Stimulated activated CD4-positive, alpha-beta T cell treated with anti-CD3 and anti-CD28 coated beads, Interleukin-12 subunit alpha, Interleukin-12 subunit beta, amount 100 ng/mL, for 48 hours (primary cell): Measurements from ENCODE around the gene OGFOD3.
"Not testable (repeated sequence)": the region's sequence is repeated elsewhere in the genome, so short reads cannot be mapped to it uniquely, and the experiment has no call there.

Experiments used
- DNase-seq, 3 donors: peaks; one replicate each; pipeline ENCODE4 v3.0.0-alpha.2; 2020; ENCODE audit warnings: low read depth in 2 of 3, low spot score in 1 of 3

The OGFOD3 gene

DNA sequence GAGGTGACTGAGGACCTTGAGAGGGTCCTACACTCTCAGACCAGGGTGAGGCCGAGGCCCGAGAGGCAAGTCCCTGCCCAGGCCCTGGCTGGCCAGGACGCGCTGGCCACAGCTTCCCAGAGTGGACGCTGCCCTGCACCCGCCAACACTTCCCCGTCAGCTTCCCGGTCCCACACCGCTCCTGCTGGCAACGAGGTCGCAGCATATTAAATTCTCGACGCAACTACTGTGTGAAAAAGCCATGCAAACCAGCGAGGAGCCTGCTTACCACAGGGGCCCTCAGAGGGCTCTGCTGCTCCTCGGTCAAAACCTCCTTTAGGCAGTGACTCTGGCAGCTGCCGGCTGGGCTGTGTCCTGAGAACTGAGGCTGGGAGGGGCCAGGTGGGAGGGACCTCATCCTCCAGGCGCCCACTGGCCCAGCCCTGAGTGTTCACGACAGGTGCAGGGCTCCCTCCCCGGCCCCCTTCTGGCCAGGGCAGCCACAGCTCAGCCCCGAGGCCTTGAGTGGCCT, 61.5 kb downstream of the OGFOD3 start:
- no peak for DNase-seq

DNA sequence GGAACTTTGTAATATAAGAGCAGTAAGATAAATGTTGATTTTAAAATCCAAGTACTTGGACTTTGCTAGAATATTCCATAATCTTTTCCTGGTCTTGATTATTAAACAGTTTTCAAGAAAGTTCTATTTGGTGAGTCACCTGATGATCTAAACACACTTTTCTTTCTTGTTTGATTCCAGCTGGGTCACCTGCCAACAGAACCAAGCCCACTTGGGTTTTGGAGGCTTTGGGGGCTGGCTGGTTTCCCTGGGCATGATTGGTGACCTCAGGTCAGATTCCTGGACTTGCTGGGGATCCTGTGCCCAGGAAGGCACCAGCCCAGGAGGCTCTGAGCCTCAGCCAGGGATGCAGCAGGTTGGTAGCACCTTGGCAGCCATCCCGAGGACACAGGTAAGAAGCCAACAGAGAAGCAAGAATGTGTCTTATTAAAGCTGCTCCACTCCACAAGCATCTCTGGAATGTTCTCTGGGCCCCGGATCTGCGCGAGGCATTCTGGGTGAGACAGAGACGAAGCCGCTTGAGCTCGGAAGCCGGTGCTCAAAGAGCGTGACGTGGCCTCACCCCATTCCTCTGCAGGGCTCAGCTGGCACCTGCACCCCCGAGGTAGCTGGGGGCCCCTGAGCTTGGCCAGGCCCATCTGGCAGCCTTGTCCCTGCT, 62.5 kb downstream of the OGFOD3 start:
- DNase-seq, result no peak

GRCh38 chr17:82354804-82355308, 63.5 kb downstream of the OGFOD3 start:
- DNase-seq, result no peak

DNA sequence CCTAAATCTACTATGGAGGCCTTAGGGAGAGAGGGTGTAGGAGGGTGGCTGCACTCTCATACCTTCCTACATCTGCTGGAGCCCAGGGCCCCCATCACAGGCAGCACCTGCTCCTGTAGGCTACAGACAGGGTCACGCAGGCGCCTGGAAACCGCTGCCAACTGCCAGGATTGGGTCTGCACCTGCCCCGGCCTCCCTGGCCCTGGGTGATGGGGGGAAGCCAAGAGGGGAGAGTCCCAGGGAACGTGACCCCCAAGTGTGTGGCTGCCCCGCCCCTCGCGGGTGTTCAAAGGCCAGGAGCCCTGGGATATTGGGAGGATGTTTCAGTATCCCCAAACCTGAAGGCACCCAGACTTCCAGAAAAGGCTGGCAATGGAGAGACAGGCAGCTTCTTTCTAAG, 64.9 kb downstream of the OGFOD3 start:
- DNase-seq, result no peak

GRCh38 chr17:82351713-82352488, 66.5 kb downstream of the OGFOD3 start:
- peak; percentile 70 to 86 (median 76) for DNase-seq

GRCh38 chr17:82351254-82351712, 67.1 kb downstream of the OGFOD3 start:
- DNase-seq, result no peak

- DNase-seq, result peak in 2 of 3 donors; percentile 44 to 57
Measured at GRCh38 chr17:82350182-82351030, 68.0 kb downstream of the OGFOD3 start.

GRCh38 chr17:82349287-82349701, 69.1 kb downstream of the OGFOD3 start:
- no peak for DNase-seq

DNA sequence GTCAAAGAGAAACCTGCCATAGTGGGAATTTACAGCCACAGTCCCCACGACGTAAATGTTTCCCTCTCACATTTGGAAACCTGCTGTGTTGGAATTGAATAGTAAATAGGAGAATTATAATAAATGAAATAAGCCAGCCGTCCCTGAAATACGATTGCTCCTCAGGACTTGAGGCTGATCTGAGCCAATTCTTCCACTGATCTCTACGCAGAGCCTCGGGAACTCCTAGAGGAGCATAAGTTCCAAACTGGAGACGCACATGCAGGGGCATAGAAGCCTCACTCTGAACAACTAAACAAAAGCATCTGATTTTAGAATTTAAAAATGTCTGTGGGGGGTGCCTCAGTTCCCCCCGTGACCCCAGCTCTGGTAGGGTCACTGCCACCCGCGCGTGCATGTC, 69.5 kb downstream of the OGFOD3 start:
- no peak for DNase-seq

GRCh38 chr17:82348434-82348833, 70.0 kb downstream of the OGFOD3 start:
- DNase-seq, result no peak

- DNase-seq, result not testable (repeated sequence)
Measured at GRCh38 chr17:82347994-82348393, 70.4 kb downstream of the OGFOD3 start.

- no peak for DNase-seq
Measured at GRCh38 chr17:82346342-82347300, 71.8 kb downstream of the OGFOD3 start.

DNA sequence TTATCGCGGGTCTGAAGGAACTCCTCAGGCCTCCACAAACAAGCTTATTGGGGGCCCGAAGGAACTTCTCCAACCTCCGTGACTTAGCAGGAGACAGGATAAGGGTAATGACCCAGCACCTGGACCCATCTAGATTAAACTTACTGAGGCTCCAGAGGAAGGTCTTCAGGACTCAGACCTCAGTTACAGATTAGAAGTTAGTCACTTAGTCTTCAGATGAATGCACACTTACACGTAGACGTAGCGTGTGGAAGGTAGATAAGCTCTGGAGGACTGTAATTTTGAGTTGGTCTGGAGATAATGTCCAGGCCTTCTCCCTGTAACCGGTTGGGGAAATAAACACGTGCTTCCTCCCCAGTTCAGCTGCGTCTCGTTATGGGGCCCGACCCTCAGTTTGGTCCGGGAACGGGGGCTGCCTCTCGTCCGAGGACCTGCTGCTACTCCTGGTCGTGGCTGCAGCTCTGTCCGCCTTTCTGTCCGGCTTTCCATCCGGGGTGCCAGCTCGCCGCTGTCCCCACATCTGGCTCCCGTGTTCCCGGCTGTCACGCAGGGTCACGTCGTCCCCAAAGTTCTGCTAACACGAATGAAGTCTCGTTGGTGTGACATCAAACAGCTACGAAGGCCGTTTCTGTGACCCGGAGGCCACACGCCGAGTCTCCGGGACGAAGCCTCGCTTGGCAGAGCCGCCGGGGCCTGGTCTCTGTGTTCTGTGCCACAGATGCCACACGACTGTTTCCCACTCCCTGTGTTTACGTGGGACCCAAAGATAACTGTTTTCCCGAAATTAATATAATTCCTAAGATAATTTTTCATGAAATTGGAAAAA, 73.0 kb downstream of the OGFOD3 start:
- DNase-seq, result no peak

DNA sequence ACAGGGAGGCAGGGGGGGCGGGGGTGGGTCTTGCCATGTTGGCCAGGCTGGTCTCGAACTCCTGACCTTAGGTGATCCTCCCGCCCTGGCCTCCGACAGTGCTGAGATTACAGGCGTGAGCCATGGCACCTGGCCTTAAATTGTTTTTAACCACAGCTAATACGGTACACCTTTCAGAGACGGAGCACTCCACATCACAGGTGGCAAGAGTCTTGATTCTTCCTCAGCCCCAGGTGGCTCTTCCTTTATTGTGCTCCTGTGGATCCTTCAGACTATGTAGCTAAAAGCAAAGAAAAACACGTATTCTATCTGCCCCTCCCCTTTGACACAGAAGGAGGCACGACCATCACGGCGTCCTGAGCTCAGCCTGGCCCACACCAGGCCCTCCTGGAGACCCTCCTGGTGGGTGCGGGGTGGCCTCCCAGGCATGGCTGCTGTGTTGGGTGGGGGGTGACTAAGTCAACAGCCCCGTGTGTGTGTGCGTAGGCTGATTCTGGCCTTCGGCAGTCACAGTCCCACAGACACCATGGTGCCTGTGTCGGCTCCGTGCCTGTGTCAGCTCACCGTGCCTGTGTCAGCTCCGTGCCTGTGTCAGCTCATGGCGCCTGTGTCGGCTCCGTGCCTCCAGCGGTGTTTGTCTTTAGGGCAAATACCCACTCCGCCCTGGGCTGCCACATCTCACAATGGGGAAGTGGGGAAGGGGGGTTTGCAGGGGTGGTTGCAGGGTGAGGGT, 74.0 kb downstream of the OGFOD3 start:
- no peak for DNase-seq

DNA sequence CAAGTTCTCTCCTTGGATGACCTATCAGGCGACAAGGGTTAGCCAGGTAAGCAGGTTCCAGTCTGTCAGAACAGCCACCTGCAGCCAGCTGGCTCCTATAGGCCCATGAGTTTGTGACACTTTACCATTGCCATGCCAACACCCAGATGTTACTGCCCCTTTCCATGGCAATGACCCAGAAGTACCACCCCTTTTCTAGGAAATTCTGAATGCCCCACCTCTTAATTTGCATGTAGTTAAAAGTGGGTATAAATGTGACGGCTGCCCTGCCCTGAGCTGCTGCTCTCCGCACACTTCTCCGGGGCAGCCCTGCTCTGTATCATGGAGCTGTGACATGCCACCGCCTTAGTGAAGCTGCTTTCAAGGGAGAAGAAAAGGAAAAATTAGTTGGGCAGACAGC, 74.8 kb downstream of the OGFOD3 start:
- no peak for DNase-seq

DNA sequence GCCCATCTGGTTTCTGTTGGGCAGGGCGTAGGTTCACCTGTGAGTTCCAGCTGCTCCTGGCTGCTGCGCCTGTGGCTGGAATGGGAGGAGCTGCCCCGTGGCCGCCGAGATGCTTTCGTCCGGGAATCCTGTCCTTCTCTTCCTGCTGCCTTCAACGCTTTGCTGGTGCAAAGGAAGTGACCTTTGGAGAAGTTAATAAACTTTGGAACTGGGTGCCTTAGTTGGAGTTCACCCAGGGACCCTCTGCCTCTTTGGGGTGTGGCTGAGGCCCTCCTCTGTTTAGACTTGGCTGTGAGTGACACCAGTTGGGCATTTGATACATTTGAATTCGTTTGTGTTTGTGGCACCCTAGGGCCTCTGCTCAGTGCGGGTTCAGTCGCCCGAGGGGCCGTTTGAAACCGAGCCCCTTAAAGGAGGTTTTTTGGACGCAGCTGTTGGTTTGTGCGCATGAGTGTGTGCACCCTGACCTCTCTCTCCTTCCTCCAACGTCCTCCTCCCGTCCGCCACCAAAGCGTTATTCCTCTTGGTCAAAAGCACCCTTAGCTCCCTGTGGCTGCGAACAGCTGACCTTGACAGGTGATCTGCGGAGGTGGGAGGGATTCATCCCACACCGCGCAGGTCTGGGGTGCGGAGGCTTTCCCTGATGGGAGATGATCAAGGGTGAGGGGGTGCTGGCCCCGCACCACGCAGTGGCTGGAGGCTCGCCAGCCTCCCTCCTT, 75.9 kb downstream of the OGFOD3 start:
- no peak for DNase-seq

GRCh38 chr17:82339634-82340580, 78.5 kb downstream of the OGFOD3 start:
- no peak for DNase-seq
